HCT116 (cell line): Measurements from ENCODE around the gene HIP1. TPM values are rescaled to one million over a fixed set of nuclear protein-coding genes. Genes with fewer than 3 reads are reported as not detected.
"Not testable (repeated sequence)": the region's sequence is repeated elsewhere in the genome, so short reads cannot be mapped to it uniquely, and the experiment has no call there.

Experiments used
- ATAC-seq: fragments of 200-7000 bp; cut with Tn5 transposase; 2 replicates; pipeline ENCODE4 v1.9.1; 2020; ENCODE audit warnings: mild to moderate bottlenecking, moderate library complexity
- Bru-seq: library from RNA; stranded (reverse); fragments of 400-500 nt; gene quantifications from one replicate; lab custom pipeline; 2021; lab: Mats Ljungman, UMichigan
- BruChase-seq, 2 experiments: library from RNA; stranded (reverse); fragments of 400-500 nt; gene quantifications; one replicate each; lab custom pipeline; 2021; lab: Mats Ljungman, UMichigan
- BruUV-seq: library from RNA; stranded (reverse); fragments of 400-500 nt; replicated peaks from 2 replicates; lab custom pipeline; 2021; lab: Mats Ljungman, UMichigan
- CTCF ChIA-PET: fragments of 300-600 bp; sonication (Branson Sonifier 250); formaldehyde crosslinking; loops from one replicate; lab custom pipeline; 2021; ENCODE audit warnings: antibody characterized with exemption; lab: Charles Lee
- POLR2A ChIA-PET: fragments of 300-600, 350-600 bp; sonication (Branson Sonifier 250); formaldehyde crosslinking; loops from one replicate; lab custom pipeline; 2021; ENCODE audit warnings: antibody characterized with exemption; lab: Charles Lee
- RAD21 ChIA-PET, 2 experiments: fragments of 300-600 bp; sonication (Branson Sonifier 250); formaldehyde crosslinking; loops; one replicate each; lab custom pipeline; 2023; ENCODE audit warnings: low total read pairs in 2 of 2; ENCODE audit not compliant: uncharacterized antibody in 2 of 2, unreplicated experiment in 2 of 2, low non-redundant PET in 1 of 2; lab: Charles Lee
- DNase-seq: peaks from one replicate; pipeline ENCODE4 v3.0.0-alpha.2; 2010; ENCODE audit warnings: low read depth, low spot score
- H2AFZ ChIP-seq: fragments of 200-600 bp; shearing (Covaris generic), sonication (generic); 2 replicates; pipeline ENCODE4 v1.6.1; 2017; ENCODE audit warnings: low read depth, mixed run types, mixed read lengths, antibody characterized with exemption, low read length; ENCODE audit not compliant: poor library complexity, severe bottlenecking
- H3K27ac ChIP-seq: 2 replicates; pipeline ENCODE4 v1.5.1; 2012; ENCODE audit warnings: low read depth, low read length
- H3K27me3 ChIP-seq: fragments of 200-600 bp; sonication (generic); 2 replicates; pipeline ENCODE4 v1.6.1; 2016; ENCODE audit warnings: mixed run types, low read length, mixed read lengths; ENCODE audit not compliant: insufficient read depth
- H3K36me3 ChIP-seq, 2 experiments: fragments of 200-500 bp in 1 of 2; fragments of 200-600 bp in 1 of 2; sonication (Bioruptor generic) in 1 of 2; sonication (generic) in 1 of 2; 2 replicates each; pipeline versions ENCODE4 v1.5.1 to v1.6.1; 2014 to 2016; ENCODE audit warnings: low read length in 2 of 2, inconsistent platforms in 1 of 2, mixed read lengths in 1 of 2, mixed run types in 1 of 2; ENCODE audit not compliant: insufficient read depth in 2 of 2, control insufficient read depth in 1 of 2
- H3K4me1 ChIP-seq, 2 experiments: fragments of 200-600 bp in 1 of 2; sonication (generic) in 1 of 2; 2 replicates each; pipeline versions ENCODE4 v1.5.1 to v1.6.1; 2012 to 2017; ENCODE audit warnings: low read length in 2 of 2, inconsistent platforms in 1 of 2, mild to moderate bottlenecking in 1 of 2, mixed read lengths in 1 of 2, mixed run types in 1 of 2, moderate library complexity in 1 of 2; ENCODE audit not compliant: insufficient read depth in 2 of 2, control insufficient read depth in 1 of 2
- H3K4me2 ChIP-seq: fragments of 200-600 bp; sonication (generic); 2 replicates; pipeline ENCODE4 v1.6.1; 2017; ENCODE audit warnings: mixed run types, low read length, mixed read lengths
- H3K4me3 ChIP-seq, 2 experiments: fragments of 200-600 bp in 1 of 2; sonication (generic) in 1 of 2; replicated peaks in 1 of 2; 2 replicates each; pipeline ENCODE4 v1.5.1; 2011 to 2016; ENCODE audit warnings: low read length in 2 of 2, control low read depth in 1 of 2, low read depth in 1 of 2, mild to moderate bottlenecking in 1 of 2, mixed read lengths in 1 of 2, mixed run types in 1 of 2
- H3K79me2 ChIP-seq: fragments of 200-600 bp; sonication (generic); 2 replicates; pipeline ENCODE4 v1.6.1; 2017; ENCODE audit warnings: mild to moderate bottlenecking, mixed run types, low read length, moderate library complexity, mixed read lengths; ENCODE audit not compliant: insufficient read depth
- H3K9ac ChIP-seq: fragments of 200-600 bp; sonication (generic); 2 replicates; pipeline ENCODE4 v1.6.1; 2016; ENCODE audit warnings: low read length, mixed read lengths
- H3K9me2 ChIP-seq: fragments of 200-600 bp; sonication (generic), shearing (Covaris generic); 2 replicates; pipeline ENCODE4 v1.6.1; 2017; ENCODE audit warnings: mixed run types, mild to moderate bottlenecking, moderate library complexity; ENCODE audit not compliant: insufficient read depth
- H3K9me3 ChIP-seq, 2 experiments: fragments of 200-500 bp in 1 of 2; fragments of 200-600 bp in 1 of 2; sonication (Bioruptor generic) in 1 of 2; sonication (generic) in 1 of 2; 2 replicates each; pipeline ENCODE4 v1.6.1; 2014 to 2017; ENCODE audit warnings: low read length in 2 of 2, mixed read lengths in 2 of 2, inconsistent platforms in 1 of 2, low read depth in 1 of 2, mild to moderate bottlenecking in 1 of 2, mixed run types in 1 of 2, moderate library complexity in 1 of 2; ENCODE audit not compliant: control insufficient read depth in 1 of 2, insufficient read depth in 1 of 2
- H4K20me1 ChIP-seq: fragments of 200-600 bp; sonication (generic), shearing (Covaris generic); 2 replicates; pipeline ENCODE4 v1.6.1; 2017; ENCODE audit warnings: mixed run types, mild to moderate bottlenecking, moderate library complexity; ENCODE audit not compliant: insufficient read depth
- EZH2 ChIP-seq: fragments of 200-600 bp; sonication (generic); IDR thresholded peaks from 2 replicates; pipeline ENCODE4 v1.6.1; 2017; ENCODE audit warnings: antibody characterized with exemption, mixed run types
- POLR2AphosphoS5 ChIP-seq: IDR thresholded peaks from 2 replicates; pipeline ENCODE4 v1.6.1; 2011; ENCODE audit warnings: mild to moderate bottlenecking, low read depth, low read length, moderate library complexity
- RAD21 ChIP-seq: IDR thresholded peaks from 2 replicates; pipeline ENCODE4 v1.6.1; 2012; ENCODE audit warnings: low read depth, mild to moderate bottlenecking
- SP1 ChIP-seq: IDR thresholded peaks from 2 replicates; pipeline ENCODE4 v1.6.1; 2012; ENCODE audit warnings: low read depth
- intact Hi-C: fragments of 100-400 bp; cut with micrococcal nuclease; formaldehyde crosslinking; loops from 2 replicates; pipeline ENCODE4 v1.10.0; 2022
- long read RNA-seq: library from polyadenylated mRNA; unstranded; transcript quantifications from one replicate; pipeline ENCODE4 v2.0.0, GENCODE V29; 2021; ENCODE audit not compliant: unreplicated experiment
- polyA plus RNA-seq: library from polyadenylated mRNA; unstranded; fragments of >200 nt; gene quantifications from 2 replicates; pipeline ENCODE4 v1.2.1, GENCODE V29; 2012; ENCODE audit warnings: missing spikeins
- total RNA-seq: library from RNA; stranded (reverse); gene quantifications from one replicate; pipeline ENCODE4 v1.2.1, GENCODE V29; 2021; ENCODE audit not compliant: unreplicated experiment

HIP1 gene
- total RNA-seq: 22.1 TPM
- 9.5 and 12.1 TPM in 2 replicates for polyA plus RNA-seq
- Bru-seq, nascent RNA: percentile 52 among the genes with signal in this experiment
- percentile 57 among the genes with signal in this experiment for BruChase-seq, experiment 1, labeled RNA remaining after a 6-hour chase
- BruChase-seq, experiment 2, labeled RNA remaining after a 2-hour chase: percentile 57 among the genes with signal in this experiment
- long read RNA-seq, full-length matches to known transcripts: 1 of 15 reads
- long read RNA-seq, partial matches to known transcripts: 5 of 15 reads
- long read RNA-seq, other reads (novel, unspliced or antisense): 9 of 15 reads

GRCh38 chr7:75738604-75738974 is at the start of gene HIP1:
Gene HIP1, minus strand, starts transcription at chr7:75738941. Its CDS starts 21 bp downstream, at chr7:75738920.
- no peak for ATAC-seq
- peak within 1 kb of the TSS; percentile 86 to 95 for H3K4me3 ChIP-seq
- H3K4me1 ChIP-seq: peaks cover 15 to 36% of the 10 kb centered on the region in 2 experiments
- H3K27ac ChIP-seq: peak within 1 kb of the TSS; percentile 64
- no peak for DNase-seq
- ChIA-PET RAD21 (no interaction called here), CTCF (no interaction called here), POLR2A (interaction anchor here (0.9 to 1.5 kb wide), 2 partner anchors 9 to 11 kb away, joined by 3 read pairs; no protein-coding TSS in a partner anchor)
- H3K27me3 ChIP-seq: no peaks in the 10 kb centered on the region
- H3K79me2 ChIP-seq: no peaks in the 10 kb centered on the region
- H3K4me2 ChIP-seq: peak within 1 kb of the TSS; percentile 98
- no peaks in the 10 kb centered on the region for H3K9me2 ChIP-seq
- intact Hi-C loops: no loop called here
- peak within 1 kb of the TSS; percentile 86 for H2AFZ ChIP-seq
- no TSS peak for BruUV-seq
- H3K9me3 ChIP-seq: no peaks in the 10 kb centered on the region
- H3K9ac ChIP-seq: peak within 1 kb of the TSS; percentile 77
- TF ChIP-seq POLR2AphosphoS5 (peak; percentile 59), RAD21 (no peak), SP1 (no peak), EZH2 (no peak)
- H4K20me1 ChIP-seq: no peaks in the 10 kb centered on the region
- no peaks in the 10 kb centered on the region for H3K36me3 ChIP-seq

- H3K4me3 ChIP-seq, H4K20me1 ChIP-seq, BruUV-seq, H3K27me3 ChIP-seq, CTCF ChIA-PET, DNase-seq, RAD21 ChIA-PET, POLR2A ChIA-PET, H2AFZ ChIP-seq, H3K27ac ChIP-seq, H3K4me2 ChIP-seq, H3K79me2 ChIP-seq, intact Hi-C loops, H3K9me3 ChIP-seq, ATAC-seq, H3K9me2 ChIP-seq, H3K9ac ChIP-seq, H3K36me3 ChIP-seq: not testable (repeated sequence)
- H3K4me1 ChIP-seq: peaks cover 5 to 13% of the 10 kb centered on the region in 2 experiments
Measured at GRCh38 chr7:75788154-75788847, 49.6 kb upstream of the HIP1 start.

- DNase-seq, H2AFZ ChIP-seq, H3K4me2 ChIP-seq, H3K9me3 ChIP-seq, BruUV-seq, H3K9ac ChIP-seq, H3K4me3 ChIP-seq, intact Hi-C loops, H3K79me2 ChIP-seq, POLR2A ChIA-PET, H4K20me1 ChIP-seq, H3K36me3 ChIP-seq, H3K27ac ChIP-seq, RAD21 ChIA-PET, H3K9me2 ChIP-seq, H3K4me1 ChIP-seq, CTCF ChIA-PET, ATAC-seq, H3K27me3 ChIP-seq: not testable (repeated sequence)
Measured at GRCh38 chr7:75783058-75783457, 44.3 kb upstream of the HIP1 start.

GRCh38 chr7:75780647-75781273 is 42.0 kb upstream of the HIP1 start:
- not testable (repeated sequence) for H3K27ac ChIP-seq

More at GRCh38 chr7:75780647-75781273, 42.0 kb upstream of the HIP1 start:
- CTCF ChIA-PET, H4K20me1 ChIP-seq, BruUV-seq, H2AFZ ChIP-seq, intact Hi-C loops, H3K4me3 ChIP-seq, POLR2A ChIA-PET, DNase-seq, H3K27me3 ChIP-seq, H3K4me1 ChIP-seq, ATAC-seq, H3K9ac ChIP-seq, RAD21 ChIA-PET, H3K9me3 ChIP-seq, H3K36me3 ChIP-seq, H3K79me2 ChIP-seq, H3K4me2 ChIP-seq, H3K9me2 ChIP-seq: not testable (repeated sequence)
